Thoracic aorta (tissue), 2 donors: ENCODE results near the gene OVCA2. TPM values are rescaled to one million over a fixed set of nuclear protein-coding genes. Genes with fewer than 3 reads are reported as not detected.

Experiments
- ATAC-seq: fragments of 150-250 bp; one replicate; pipeline ENCODE4 v1.8.0; 2017; ENCODE audit warnings: low read depth; ENCODE audit not compliant: insufficient number of reproducible peaks, low FRiP score
- DNase-seq: peaks from one replicate; pipeline ENCODE4 v3.0.0-alpha.2; 2020; ENCODE audit warnings: low spot score
- H3K27ac ChIP-seq, 2 donors: fragments of 200-600 bp; sonication (generic); 1 replicate in 1 of 2; 2 replicates in 1 of 2; pipeline ENCODE4 v1.5.1; 2016; ENCODE audit warnings: mild to moderate bottlenecking in 2 of 2, moderate library complexity in 2 of 2
- H3K27me3 ChIP-seq: fragments of 200-600 bp; sonication (generic); replicated peaks from 2 replicates; pipeline ENCODE4 v1.6.0; 2016; ENCODE audit warnings: mild to moderate bottlenecking; ENCODE audit not compliant: insufficient read depth
- H3K36me3 ChIP-seq: fragments of 200-600 bp; sonication (generic); one replicate; pipeline ENCODE4 v1.5.1; 2016
- H3K4me1 ChIP-seq, 2 donors: fragments of 200-600 bp; sonication (generic); 1 replicate in 1 of 2; 2 replicates in 1 of 2; pipeline versions ENCODE4 v1.5.1 to v1.6.0; 2016; ENCODE audit warnings: low read depth in 2 of 2, mild to moderate bottlenecking in 1 of 2; ENCODE audit not compliant: control insufficient read depth in 1 of 2
- H3K4me3 ChIP-seq: fragments of 200-600 bp; sonication (generic); 2 replicates; pipeline ENCODE4 v1.5.1; 2016; ENCODE audit warnings: mild to moderate bottlenecking
- H3K9me3 ChIP-seq: fragments of 200-600 bp; sonication (generic); 2 replicates; pipeline ENCODE4 v1.5.1; 2016
- total RNA-seq, 2 donors: library from RNA; depleted of rRNA; stranded (reverse); fragments of >200 nt; gene quantifications; one replicate each; pipeline versions ENCODE4 v1.1.0 to v1.2.3, GENCODE V29; 2016
- TF ChIP-seq, protein P1 (sequence below): fragments of 200-600 bp; sonication (generic); IDR thresholded peaks from one replicate; pipeline ENCODE4 v1.5.1; 2019; ENCODE audit warnings: antibody characterized with exemption

The OVCA2 gene
- total RNA-seq, 2 donors from 2014 or later = 44.1 to 46.6 TPM

DNA sequence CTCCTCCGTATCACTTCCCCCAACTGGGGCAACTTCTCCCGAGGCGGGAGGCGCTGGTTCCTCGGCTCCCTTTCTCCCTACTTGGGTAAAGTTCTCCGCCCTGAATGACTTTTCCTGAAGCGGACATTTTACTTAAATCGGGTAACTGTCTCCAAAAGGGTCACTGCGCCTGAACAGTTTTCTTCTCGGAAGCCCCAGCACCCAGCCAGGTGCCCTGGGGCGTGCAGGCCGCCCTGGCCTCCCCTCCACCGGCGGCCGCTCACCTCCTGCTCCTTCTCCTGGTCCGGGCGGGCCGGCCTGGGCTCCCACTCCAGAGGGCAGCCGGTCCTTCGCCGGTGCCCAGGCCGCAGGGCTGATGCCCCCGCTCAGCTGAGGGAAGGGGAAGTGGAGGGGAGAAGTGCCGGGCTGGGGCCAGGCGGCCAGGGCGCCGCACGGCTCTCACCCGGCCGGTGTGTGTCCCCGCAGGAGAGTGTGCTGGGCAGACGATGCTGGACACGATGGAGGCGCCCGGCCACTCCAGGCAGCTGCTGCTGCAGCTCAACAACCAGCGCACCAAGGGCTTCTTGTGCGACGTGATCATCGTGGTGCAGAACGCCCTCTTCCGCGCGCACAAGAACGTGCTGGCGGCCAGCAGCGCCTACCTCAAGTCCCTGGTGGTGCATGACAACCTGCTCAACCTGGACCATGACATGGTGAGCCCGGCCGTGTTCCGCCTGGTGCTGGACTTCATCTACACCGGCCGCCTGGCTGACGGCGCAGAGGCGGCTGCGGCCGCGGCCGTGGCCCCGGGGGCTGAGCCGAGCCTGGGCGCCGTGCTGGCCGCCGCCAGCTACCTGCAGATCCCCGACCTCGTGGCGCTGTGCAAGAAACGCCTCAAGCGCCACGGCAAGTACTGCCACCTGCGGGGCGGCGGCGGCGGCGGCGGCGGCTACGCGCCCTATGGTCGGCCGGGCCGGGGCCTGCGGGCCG, 14.7 kb downstream of the OVCA2 start:
- DNase-seq (no peak), ATAC-seq (no peak)
- no peaks in the 10 kb centered on the region for H3K27me3 ChIP-seq
- peak overlapping the region; percentile 82 for H3K4me3 ChIP-seq
- TF ChIP-seq, protein P1, sequence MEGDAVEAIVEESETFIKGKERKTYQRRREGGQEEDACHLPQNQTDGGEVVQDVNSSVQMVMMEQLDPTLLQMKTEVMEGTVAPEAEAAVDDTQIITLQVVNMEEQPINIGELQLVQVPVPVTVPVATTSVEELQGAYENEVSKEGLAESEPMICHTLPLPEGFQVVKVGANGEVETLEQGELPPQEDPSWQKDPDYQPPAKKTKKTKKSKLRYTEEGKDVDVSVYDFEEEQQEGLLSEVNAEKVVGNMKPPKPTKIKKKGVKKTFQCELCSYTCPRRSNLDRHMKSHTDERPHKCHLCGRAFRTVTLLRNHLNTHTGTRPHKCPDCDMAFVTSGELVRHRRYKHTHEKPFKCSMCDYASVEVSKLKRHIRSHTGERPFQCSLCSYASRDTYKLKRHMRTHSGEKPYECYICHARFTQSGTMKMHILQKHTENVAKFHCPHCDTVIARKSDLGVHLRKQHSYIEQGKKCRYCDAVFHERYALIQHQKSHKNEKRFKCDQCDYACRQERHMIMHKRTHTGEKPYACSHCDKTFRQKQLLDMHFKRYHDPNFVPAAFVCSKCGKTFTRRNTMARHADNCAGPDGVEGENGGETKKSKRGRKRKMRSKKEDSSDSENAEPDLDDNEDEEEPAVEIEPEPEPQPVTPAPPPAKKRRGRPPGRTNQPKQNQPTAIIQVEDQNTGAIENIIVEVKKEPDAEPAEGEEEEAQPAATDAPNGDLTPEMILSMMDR = no peak
- H3K27ac ChIP-seq = peak overlapping the region in 1 of 2 donors; percentile 20
- peaks cover 12 to 23% of the 10 kb centered on the region in 2 donors for H3K4me1 ChIP-seq
- peaks cover 5% of the 10 kb centered on the region for H3K36me3 ChIP-seq
- H3K9me3 ChIP-seq = no peaks in the 10 kb centered on the region

DNA sequence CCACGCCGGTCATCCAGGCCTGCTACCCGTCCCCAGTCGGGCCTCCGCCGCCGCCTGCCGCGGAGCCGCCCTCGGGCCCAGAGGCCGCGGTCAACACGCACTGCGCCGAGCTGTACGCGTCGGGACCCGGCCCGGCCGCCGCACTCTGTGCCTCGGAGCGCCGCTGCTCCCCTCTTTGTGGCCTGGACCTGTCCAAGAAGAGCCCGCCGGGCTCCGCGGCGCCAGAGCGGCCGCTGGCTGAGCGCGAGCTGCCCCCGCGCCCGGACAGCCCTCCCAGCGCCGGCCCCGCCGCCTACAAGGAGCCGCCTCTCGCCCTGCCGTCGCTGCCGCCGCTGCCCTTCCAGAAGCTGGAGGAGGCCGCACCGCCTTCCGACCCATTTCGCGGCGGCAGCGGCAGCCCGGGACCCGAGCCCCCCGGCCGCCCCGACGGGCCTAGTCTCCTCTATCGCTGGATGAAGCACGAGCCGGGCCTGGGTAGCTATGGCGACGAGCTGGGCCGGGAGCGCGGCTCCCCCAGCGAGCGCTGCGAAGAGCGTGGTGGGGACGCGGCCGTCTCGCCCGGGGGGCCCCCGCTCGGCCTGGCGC, 15.4 kb downstream of the OVCA2 start:
- Histone ChIP-seq H3K9me3 (no peaks in the 10 kb centered on the region), H3K27me3 (no peaks in the 10 kb centered on the region), H3K36me3 (peaks cover 5% of the 10 kb centered on the region), H3K27ac (no peak overlapping the region), H3K4me1 (peaks cover 12 to 28% of the 10 kb centered on the region in 2 donors), H3K4me3 (no peak overlapping the region)
- ATAC-seq (no peak), DNase-seq (no peak)
- TF ChIP-seq, protein P1 = no peak

DNA sequence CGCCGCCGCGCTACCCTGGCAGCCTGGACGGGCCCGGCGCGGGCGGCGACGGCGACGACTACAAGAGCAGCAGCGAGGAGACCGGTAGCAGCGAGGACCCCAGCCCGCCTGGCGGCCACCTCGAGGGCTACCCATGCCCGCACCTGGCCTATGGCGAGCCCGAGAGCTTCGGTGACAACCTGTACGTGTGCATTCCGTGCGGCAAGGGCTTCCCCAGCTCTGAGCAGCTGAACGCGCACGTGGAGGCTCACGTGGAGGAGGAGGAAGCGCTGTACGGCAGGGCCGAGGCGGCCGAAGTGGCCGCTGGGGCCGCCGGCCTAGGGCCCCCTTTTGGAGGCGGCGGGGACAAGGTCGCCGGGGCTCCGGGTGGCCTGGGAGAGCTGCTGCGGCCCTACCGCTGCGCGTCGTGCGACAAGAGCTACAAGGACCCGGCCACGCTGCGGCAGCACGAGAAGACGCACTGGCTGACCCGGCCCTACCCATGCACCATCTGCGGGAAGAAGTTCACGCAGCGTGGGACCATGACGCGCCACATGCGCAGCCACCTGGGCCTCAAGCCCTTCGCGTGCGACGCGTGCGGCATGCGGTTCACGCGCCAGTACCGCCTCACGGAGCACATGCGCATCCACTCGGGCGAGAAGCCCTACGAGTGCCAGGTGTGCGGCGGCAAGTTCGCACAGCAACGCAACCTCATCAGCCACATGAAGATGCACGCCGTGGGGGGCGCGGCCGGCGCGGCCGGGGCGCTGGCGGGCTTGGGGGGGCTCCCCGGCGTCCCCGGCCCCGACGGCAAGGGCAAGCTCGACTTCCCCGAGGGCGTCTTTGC, 16.2 kb downstream of the OVCA2 start:
- ATAC-seq (no peak), DNase-seq (no peak)
- H3K27ac ChIP-seq = no peak overlapping the region
- no peak overlapping the region for H3K4me3 ChIP-seq
- peaks cover 12 to 35% of the 10 kb centered on the region in 2 donors for H3K4me1 ChIP-seq
- H3K36me3 ChIP-seq = peaks cover 5% of the 10 kb centered on the region
- H3K27me3 ChIP-seq = no peaks in the 10 kb centered on the region
- TF ChIP-seq, protein P1 = no peak
- no peaks in the 10 kb centered on the region for H3K9me3 ChIP-seq

DNA sequence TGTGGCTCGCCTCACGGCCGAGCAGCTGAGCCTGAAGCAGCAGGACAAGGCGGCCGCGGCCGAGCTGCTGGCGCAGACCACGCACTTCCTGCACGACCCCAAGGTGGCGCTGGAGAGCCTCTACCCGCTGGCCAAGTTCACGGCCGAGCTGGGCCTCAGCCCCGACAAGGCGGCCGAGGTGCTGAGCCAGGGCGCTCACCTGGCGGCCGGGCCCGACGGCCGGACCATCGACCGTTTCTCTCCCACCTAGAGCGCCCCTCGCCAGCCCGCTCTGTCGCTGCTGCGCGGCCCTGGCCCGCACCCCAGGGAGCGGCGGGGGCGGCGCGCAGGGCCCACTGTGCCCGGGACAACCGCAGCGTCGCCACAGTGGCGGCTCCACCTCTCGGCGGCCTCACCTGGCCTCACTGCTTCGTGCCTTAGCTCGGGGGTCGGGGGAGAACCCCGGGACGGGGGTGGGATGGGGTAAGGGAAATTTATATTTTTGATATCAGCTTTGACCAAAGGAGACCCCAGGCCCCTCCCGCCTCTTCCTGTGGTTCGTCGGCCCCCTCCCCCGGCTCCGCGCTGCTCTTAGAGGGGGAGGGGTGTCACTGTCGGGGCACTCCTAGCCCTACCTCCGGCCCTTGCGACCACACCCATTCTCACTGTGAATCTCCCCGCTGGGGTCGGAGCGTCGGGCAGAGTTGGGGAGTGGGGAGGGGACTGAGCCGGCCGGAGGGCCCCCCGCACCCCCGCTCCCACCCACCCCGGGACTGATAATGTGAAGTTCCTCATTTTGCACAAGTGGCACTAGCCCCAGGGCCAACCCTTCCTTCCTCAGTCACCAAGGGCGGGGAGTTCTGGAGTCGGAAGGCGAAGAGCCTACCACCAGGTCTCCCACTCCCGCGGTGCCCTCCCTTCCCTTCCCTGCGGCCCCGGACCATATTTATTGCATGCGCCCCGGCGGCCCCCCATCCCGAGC, 17.0 kb downstream of the OVCA2 start:
- H3K27me3 ChIP-seq = no peaks in the 10 kb centered on the region
- H3K27ac ChIP-seq = no peak overlapping the region
- H3K36me3 ChIP-seq = peaks cover 5% of the 10 kb centered on the region
- ATAC-seq = no peak
- TF ChIP-seq, protein P1 = peak; percentile 33
- peaks cover 9 to 37% of the 10 kb centered on the region in 2 donors for H3K4me1 ChIP-seq
- H3K9me3 ChIP-seq = no peaks in the 10 kb centered on the region
- peak overlapping the region; percentile 48 for H3K4me3 ChIP-seq
- DNase-seq = no peak
